Neural progenitor cell (in vitro differentiated cells): ENCODE measurements around the gene AMIGO2. TPM values are rescaled to one million over a fixed set of nuclear protein-coding genes. Genes with fewer than 3 reads are reported as not detected.

Experiments used
- DNase-seq: peaks from one replicate; pipeline ENCODE4 v3.0.0-alpha.2; 2016; ENCODE audit warnings: low spot score
- H2AFZ ChIP-seq: fragments of 200-600 bp; sonication (generic); replicated peaks from 2 replicates; pipeline ENCODE4 v1.6.1; 2016; ENCODE audit warnings: antibody characterized with exemption
- H3F3A ChIP-seq: fragments of 200-600 bp; sonication (generic); 2 replicates; pipeline ENCODE4 v1.6.1; 2016; ENCODE audit warnings: antibody characterized with exemption, low read depth
- H3K27ac ChIP-seq: fragments of 200-600 bp; sonication (generic); 2 replicates; pipeline ENCODE4 v1.5.1; 2016; ENCODE audit warnings: mild to moderate bottlenecking
- H3K27me3 ChIP-seq: fragments of 200-600 bp; sonication (generic); 2 replicates; pipeline ENCODE4 v1.6.1; 2016; ENCODE audit warnings: mild to moderate bottlenecking, moderate library complexity
- H3K36me3 ChIP-seq: fragments of 200-600 bp; sonication (generic); 2 replicates; pipeline ENCODE4 v1.5.1; 2016
- H3K4me1 ChIP-seq: fragments of 200-600 bp; sonication (generic); 2 replicates; pipeline ENCODE4 v1.6.1; 2016; ENCODE audit warnings: mixed run types
- H3K4me2 ChIP-seq: fragments of 200-600 bp; sonication (generic); 2 replicates; pipeline ENCODE4 v1.6.1; 2016
- H3K4me3 ChIP-seq: fragments of 200-600 bp; sonication (generic); 2 replicates; pipeline ENCODE4 v1.5.1; 2016
- H3K79me2 ChIP-seq: fragments of 200-600 bp; sonication (generic); 2 replicates; pipeline ENCODE4 v1.6.1; 2016; ENCODE audit warnings: low read depth
- H3K9ac ChIP-seq: fragments of 200-600 bp; sonication (generic); 2 replicates; pipeline ENCODE4 v1.6.1; 2016
- H3K9me3 ChIP-seq: fragments of 200-600 bp; sonication (generic); 2 replicates; pipeline ENCODE4 v1.5.1; 2016; ENCODE audit warnings: low read depth
- H4K20me1 ChIP-seq: fragments of 200-600 bp; sonication (generic); 2 replicates; pipeline ENCODE4 v1.6.1; 2016; ENCODE audit warnings: low read depth
- H3K27ac Mint-ChIP-seq: 3 replicates; pipeline ENCODE4 v1.8.0; 2021; ENCODE audit warnings: mixed read lengths
- H3K27me3 Mint-ChIP-seq: 2 replicates; pipeline ENCODE4 v1.8.0; 2022; ENCODE audit warnings: low read depth, mild to moderate bottlenecking, inconsistent platforms, moderate library complexity, mixed read lengths; ENCODE audit not compliant: insufficient read depth
- H3K36me3 Mint-ChIP-seq: 3 replicates; pipeline ENCODE4 v1.8.0; 2021; ENCODE audit warnings: mixed read lengths
- H3K4me1 Mint-ChIP-seq: 3 replicates; pipeline ENCODE4 v1.8.0; 2021; ENCODE audit warnings: mixed read lengths
- H3K4me3 Mint-ChIP-seq: 3 replicates; pipeline ENCODE4 v1.8.0; 2021; ENCODE audit warnings: mild to moderate bottlenecking, moderate library complexity, mixed read lengths
- H3K9me3 Mint-ChIP-seq: 3 replicates; pipeline ENCODE4 v1.8.0; 2020; ENCODE audit warnings: mixed read lengths
- EZH2 ChIP-seq: fragments of 200-600 bp; sonication (generic); IDR thresholded peaks from 2 replicates; pipeline ENCODE4 v1.6.1; 2017; ENCODE audit warnings: antibody characterized with exemption, mild to moderate bottlenecking, moderate library complexity
- EZH2phosphoT487 ChIP-seq: fragments of 200-600 bp; sonication (generic); IDR thresholded peaks from 2 replicates; pipeline ENCODE4 v1.6.1; 2017; ENCODE audit warnings: antibody characterized with exemption
- total RNA-seq: library from RNA; depleted of rRNA; stranded (reverse); fragments of >200 nt; gene quantifications from 2 replicates; pipeline ENCODE4 v1.2.3, GENCODE V29; 2015; ENCODE audit warnings: low replicate concordance
- TF ChIP-seq, protein P1 (sequence below): fragments of 200-600 bp; sonication (generic); IDR thresholded peaks from 2 replicates; pipeline ENCODE4 v1.5.1; 2017; ENCODE audit warnings: antibody characterized with exemption, mild to moderate bottlenecking

AMIGO2 gene
- total RNA-seq, 1 donor from 2014 or later = 1.6 TPM

DNA sequence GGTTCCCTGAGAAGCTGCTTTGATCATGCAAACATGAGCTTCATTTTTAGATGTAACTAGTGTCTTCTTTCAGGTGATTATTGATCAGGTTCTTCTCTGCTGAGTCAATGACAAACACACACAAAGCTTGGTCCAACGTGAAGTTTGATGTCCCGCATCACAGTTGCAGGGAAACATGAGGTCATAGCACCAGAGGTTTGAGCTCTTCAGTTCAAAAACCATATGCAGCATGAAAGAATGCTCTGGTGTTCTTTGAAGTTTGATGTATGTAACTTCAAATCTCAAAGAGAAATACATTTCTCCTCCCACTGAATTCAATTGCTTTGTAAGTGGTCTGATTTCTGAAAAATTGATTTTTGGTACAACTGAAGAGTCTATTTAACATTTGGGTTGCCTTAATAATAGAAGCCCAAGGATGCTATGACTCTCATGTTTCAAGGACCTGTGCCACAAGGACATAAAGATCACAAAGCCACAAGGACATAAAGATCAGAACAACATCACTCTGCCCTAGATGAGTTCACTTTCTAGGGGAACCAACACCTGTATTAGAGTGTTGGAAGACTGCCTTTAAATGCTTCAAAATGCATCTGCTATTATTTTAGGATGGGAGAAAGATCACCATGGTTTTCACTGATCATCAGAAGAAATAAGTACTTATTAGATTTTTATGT lies 31.1 kb upstream of the AMIGO2 start:
- H3K4me1 Mint-ChIP-seq = no peaks in the 10 kb centered on the region
- H3K9ac ChIP-seq = no peak overlapping the region
- H4K20me1 ChIP-seq = no peaks in the 10 kb centered on the region
- H3K4me3 Mint-ChIP-seq = no peak overlapping the region
- no peak overlapping the region for H3K27ac Mint-ChIP-seq
- H3K27me3 Mint-ChIP-seq = no peaks in the 10 kb centered on the region
- no peaks in the 10 kb centered on the region for H3K79me2 ChIP-seq
- H3K36me3 ChIP-seq = no peaks in the 10 kb centered on the region
- TF ChIP-seq EZH2 (no peak), EZH2phosphoT487 (no peak)
- TF ChIP-seq, protein P1, sequence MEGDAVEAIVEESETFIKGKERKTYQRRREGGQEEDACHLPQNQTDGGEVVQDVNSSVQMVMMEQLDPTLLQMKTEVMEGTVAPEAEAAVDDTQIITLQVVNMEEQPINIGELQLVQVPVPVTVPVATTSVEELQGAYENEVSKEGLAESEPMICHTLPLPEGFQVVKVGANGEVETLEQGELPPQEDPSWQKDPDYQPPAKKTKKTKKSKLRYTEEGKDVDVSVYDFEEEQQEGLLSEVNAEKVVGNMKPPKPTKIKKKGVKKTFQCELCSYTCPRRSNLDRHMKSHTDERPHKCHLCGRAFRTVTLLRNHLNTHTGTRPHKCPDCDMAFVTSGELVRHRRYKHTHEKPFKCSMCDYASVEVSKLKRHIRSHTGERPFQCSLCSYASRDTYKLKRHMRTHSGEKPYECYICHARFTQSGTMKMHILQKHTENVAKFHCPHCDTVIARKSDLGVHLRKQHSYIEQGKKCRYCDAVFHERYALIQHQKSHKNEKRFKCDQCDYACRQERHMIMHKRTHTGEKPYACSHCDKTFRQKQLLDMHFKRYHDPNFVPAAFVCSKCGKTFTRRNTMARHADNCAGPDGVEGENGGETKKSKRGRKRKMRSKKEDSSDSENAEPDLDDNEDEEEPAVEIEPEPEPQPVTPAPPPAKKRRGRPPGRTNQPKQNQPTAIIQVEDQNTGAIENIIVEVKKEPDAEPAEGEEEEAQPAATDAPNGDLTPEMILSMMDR = no peak
- H3K27ac ChIP-seq = no peak overlapping the region
- no peaks in the 10 kb centered on the region for H3K9me3 Mint-ChIP-seq
- no peaks in the 10 kb centered on the region for H3K36me3 Mint-ChIP-seq
- no peaks in the 10 kb centered on the region for H3K4me1 ChIP-seq
- H3F3A ChIP-seq = no peaks in the 10 kb centered on the region
- no peak overlapping the region for H3K4me3 ChIP-seq
- no peak overlapping the region for H3K4me2 ChIP-seq
- H3K9me3 ChIP-seq = no peaks in the 10 kb centered on the region
- DNase-seq = no peak
- H3K27me3 ChIP-seq = no peaks in the 10 kb centered on the region
- H2AFZ ChIP-seq = no peak overlapping the region

DNA sequence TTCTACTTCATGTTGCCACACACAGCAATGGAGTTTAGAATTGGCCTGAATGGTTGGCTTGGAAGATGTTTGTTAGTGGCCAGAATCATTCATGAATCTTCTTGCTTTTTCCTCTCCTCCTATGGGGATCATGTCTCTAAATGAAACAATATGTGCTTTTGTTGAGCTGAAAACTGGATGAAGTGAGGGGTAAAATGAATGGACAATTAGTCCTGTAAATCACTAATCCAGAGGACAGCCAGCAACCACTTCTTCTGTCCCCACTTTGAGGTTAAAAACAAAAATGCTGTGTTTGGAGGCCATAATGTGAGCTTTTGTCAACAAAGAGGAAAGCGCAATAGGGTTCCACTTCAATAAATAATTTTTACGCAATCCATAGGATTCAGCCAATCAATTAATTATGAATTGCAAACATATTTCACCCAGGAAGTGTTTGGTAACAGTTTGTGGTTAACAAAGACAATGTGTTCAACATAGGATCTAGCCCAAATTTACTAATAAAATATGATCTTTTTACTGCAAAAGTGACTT lies 30.3 kb upstream of the AMIGO2 start:
- Histone ChIP-seq H3K79me2 (no peaks in the 10 kb centered on the region), H3F3A (no peaks in the 10 kb centered on the region), H3K9ac (no peak overlapping the region), H3K4me1 (no peaks in the 10 kb centered on the region), H2AFZ (no peak overlapping the region), H3K4me3 (no peak overlapping the region), H3K4me2 (no peak overlapping the region), H4K20me1 (no peaks in the 10 kb centered on the region), H3K27me3 (no peaks in the 10 kb centered on the region), H3K27ac (no peak overlapping the region), H3K9me3 (no peaks in the 10 kb centered on the region), H3K36me3 (no peaks in the 10 kb centered on the region)
- Mint-ChIP-seq H3K27ac (no peak overlapping the region), H3K4me1 (peaks cover 3% of the 10 kb centered on the region), H3K4me3 (no peak overlapping the region), H3K27me3 (no peaks in the 10 kb centered on the region), H3K36me3 (no peaks in the 10 kb centered on the region), H3K9me3 (no peaks in the 10 kb centered on the region)
- no peak for DNase-seq
- TF ChIP-seq EZH2 = no peak
- TF ChIP-seq, protein P1 = no peak
- no peak for TF ChIP-seq EZH2phosphoT487

DNA sequence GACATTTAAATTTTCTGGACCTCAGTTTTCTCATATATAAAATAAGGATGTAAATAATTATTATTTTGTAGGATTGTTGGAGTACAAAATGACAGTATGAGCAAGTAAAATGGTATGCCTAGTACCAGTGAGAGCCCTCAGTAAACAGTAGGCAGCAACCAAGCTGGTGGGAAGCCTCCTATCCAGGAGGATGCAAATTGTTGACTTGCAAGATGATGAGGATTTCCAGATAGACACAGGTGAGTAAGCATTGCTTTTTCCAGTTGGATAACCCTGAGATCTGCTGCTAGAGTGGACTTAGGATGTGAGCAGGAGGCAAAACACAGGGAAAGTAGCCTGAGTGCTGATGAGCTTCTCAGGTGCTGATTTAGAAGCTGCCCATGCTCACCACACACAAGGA lies 28.2 kb upstream of the AMIGO2 start:
- Mint-ChIP-seq H3K4me1 (peaks cover 3% of the 10 kb centered on the region), H3K27ac (no peak overlapping the region), H3K27me3 (no peaks in the 10 kb centered on the region), H3K9me3 (no peaks in the 10 kb centered on the region), H3K4me3 (no peak overlapping the region), H3K36me3 (no peaks in the 10 kb centered on the region)
- Histone ChIP-seq H3K9ac (no peak overlapping the region), H2AFZ (no peak overlapping the region), H3K9me3 (no peaks in the 10 kb centered on the region), H3K4me1 (no peaks in the 10 kb centered on the region), H3K36me3 (no peaks in the 10 kb centered on the region), H3F3A (no peaks in the 10 kb centered on the region), H3K4me3 (no peak overlapping the region), H4K20me1 (no peaks in the 10 kb centered on the region), H3K79me2 (no peaks in the 10 kb centered on the region), H3K27me3 (no peaks in the 10 kb centered on the region), H3K4me2 (no peak overlapping the region), H3K27ac (no peak overlapping the region)
- TF ChIP-seq EZH2 = no peak
- TF ChIP-seq EZH2phosphoT487 = no peak
- TF ChIP-seq, protein P1 = no peak
- no peak for DNase-seq
